ENCODE measurements around the gene UBE2E2. TPM values are rescaled to one million over a fixed set of nuclear protein-coding genes. Genes with fewer than 3 reads are reported as not detected.

UBE2E2 gene
- total RNA-seq, 1 experiment from 2014 or later = 17.5 TPM

DNA sequence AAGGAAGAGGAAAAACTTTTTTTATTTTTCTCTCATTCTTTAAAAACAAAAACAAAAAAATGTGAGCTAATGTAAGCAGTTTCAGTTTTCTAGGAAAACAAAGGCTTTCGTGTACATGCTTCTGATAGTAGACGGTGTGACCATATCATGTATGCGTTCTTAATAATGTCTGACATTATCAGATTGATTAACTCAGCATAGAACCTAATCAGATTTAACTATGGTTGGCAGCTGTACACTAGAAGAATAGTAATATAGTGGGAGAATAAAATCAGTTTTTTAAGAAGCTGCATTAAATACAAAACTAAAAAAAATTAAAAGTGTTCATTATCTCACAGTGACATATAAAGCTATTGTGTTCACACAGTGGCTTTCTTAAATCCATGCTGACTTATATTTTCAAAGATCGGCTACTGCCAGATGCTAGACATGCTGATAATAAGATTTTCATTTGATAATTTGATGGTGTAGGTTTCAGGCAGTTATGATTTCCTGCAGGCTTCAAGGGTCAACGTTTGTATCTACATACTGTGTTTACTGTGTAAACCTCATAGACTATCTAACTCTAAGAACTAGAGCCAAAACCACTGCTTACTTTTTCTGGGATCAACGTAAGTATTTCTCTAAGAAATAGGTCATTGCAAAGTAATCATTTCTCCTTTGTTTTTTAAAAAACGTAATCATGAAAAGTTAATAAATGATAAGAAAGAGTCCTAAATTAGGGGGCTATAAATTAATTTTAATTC, 74.0 kb downstream of the UBE2E2 start:
- DNase-seq (ENCODE audit: low read depth) = no peak

- DNase-seq (ENCODE audit: low read depth) = no peak
Observed at GRCh38 chr3:23277688-23278087, 74.6 kb downstream of the UBE2E2 start.

DNA sequence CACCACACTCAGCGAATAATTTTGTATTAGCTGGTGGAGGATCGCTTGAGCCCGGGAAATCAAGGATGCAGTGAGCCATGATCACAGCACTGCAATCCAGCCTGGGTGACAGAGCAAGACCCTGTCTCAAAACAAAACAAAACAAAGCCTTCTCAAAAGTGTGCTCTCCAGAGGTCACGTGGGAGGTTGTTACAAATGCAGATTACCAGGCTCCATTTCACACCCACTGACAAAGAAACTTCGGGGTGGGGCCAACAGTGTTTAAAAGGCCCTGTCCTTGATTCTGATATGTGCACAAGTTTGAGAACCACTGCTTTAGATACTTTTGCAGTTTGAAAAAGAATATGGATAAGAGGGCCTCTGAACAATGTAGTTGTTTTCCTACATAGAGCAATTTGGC, 80.5 kb downstream of the UBE2E2 start:
- no peak for DNase-seq (ENCODE audit: low read depth)

DNA sequence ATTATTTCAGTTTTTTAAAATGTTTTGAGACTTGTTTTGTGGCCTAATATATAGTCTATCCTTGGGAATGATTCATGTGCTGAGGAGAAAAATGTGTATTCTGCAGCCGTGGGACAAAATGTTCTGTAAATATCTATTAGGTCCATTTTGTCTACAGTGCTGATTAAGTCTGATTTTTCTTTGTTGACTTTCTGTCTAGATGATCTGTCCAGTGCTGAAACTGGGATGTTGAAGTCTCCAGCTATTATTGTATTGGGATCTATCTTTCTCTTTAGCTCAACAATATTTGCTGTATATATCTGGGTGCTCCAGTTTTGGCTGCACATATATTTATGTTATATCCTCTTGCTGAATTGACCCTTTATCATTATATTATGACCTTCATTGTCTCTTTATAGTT, 85.2 kb downstream of the UBE2E2 start:
- no peak for DNase-seq (ENCODE audit: low read depth)

- DNase-seq (ENCODE audit: low read depth) = no peak
Observed at GRCh38 chr3:23288715-23289114, 85.6 kb downstream of the UBE2E2 start.

DNA sequence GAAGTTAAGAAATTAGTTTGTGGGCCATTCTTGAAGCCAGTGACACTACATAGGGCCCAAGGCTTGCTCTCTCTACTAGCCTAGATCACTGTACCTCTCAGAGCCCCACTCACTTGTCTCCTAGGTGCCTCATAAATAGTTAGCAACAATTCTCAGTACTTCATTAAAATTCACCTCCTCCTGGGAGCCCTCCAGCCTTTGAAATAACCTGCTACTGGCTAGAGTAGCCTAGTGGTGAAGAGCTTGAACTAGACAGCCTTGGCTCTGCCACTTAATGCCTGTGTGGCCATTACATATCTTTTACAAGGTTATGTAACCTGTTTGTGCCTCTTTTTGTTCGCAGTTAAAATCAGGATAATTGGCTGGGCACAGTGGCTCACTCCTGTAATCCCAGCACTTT, 89.3 kb downstream of the UBE2E2 start:
- DNase-seq (ENCODE audit: low read depth) = no peak

- no peak for DNase-seq (ENCODE audit: low read depth)
Observed at GRCh38 chr3:23294770-23295387, 91.8 kb downstream of the UBE2E2 start.

- no peak for DNase-seq (ENCODE audit: low read depth)
Observed at GRCh38 chr3:23301819-23302218, 98.7 kb downstream of the UBE2E2 start.

DNA sequence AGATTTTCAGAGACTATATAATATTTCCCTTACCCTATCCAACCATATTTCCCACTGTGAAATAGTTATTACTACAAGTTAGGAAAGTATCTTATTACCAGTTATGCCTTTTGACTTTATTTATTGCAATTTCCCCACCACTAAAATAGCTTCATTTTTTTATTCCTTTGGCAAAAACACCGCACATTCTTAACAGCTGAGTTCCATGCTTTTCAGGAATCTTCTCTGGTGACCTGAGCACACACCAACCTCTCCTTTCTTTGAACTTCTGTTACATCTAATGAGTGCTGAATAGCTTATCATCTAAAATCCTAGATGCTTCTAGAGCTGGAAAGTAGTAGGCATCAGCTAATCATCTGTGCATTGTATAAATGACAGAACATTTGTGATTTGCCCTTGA, 99.1 kb downstream of the UBE2E2 start:
- DNase-seq (ENCODE audit: low read depth) = no peak

DNA sequence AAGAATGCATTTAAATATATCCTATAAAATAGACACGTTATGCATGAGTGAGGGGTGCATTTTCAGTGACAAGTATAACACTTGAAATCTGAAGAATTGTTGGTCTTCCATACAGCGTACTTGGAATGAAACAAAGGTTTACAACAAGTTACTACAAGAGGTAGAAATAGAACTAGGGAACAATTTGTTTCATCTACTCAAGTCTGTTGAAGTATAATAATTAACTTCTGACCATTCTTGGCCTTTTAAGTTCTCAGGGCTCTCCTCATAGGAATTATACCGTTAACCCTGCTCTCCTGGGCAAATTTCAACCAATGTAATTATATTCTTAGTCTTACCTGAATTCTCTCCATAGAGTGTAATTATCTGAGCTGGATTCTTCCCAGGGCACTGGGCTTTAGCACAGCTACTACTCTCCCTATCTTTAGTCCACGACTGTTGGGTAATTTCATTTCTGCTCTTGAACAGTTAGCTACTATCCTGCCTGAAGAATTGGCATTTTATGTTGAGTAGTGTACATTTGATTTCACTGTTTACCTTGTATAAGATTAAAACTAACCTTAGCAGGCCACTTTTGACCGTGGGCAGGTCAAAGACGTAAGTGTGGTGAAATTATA, 100.6 kb downstream of the UBE2E2 start:
- DNase-seq (ENCODE audit: low read depth) = no peak

- DNase-seq (ENCODE audit: low read depth) = no peak
Observed at GRCh38 chr3:23304424-23304823, 101.3 kb downstream of the UBE2E2 start.

DNA sequence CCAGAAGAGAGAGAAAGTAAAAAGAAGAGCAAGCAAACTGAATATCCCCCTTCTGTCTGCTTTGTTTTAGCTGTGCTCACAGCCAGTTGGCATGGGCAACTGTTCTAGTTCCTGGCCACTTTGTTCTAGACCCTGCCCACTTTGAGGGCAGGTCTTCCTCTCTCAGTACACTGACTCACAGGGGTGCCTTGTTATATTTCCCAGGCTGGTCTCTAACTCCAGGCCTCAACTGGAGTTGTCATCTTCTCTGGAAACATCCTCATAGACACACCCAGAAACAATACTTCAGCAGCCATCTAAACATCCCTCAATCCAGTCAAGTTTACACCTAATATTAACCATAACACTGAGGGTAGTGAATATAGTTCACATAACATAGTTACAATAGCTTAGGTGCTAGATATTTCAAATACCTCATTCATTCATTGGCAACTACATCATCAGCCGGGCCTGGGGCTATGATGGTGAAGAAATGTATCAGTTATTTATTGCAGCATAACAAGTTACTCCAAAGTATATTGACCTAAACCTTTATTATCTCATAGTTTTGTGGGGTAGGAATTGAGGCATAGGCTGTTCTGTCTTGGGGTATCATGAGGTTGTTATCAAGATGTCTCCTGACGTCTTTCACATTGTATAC, 106.0 kb downstream of the UBE2E2 start:
- no peak for DNase-seq (ENCODE audit: low read depth)

DNA sequence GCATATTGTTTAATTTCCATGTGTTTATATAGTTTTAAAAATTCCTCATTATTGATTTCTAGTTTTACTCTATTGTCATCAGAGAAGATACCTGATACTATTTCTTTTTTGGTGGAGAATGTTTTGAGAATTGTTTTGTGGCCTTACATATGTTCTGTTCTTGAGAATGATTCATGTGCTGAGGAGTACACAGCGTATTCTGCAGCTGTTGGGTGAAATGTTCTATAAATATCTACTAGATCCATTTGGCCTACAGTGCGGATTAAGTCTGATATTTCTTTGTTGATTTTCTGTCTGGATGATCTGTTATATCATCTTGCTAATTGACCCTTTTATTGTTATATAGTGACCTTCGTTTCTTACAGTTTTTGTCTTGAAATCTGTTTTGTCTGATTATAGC, 109.7 kb downstream of the UBE2E2 start:
- no peak for DNase-seq (ENCODE audit: low read depth)

GRCh38 chr3:23314981-23315762, 112.0 kb downstream of the UBE2E2 start:
- DNase-seq (ENCODE audit: low read depth) = peak; percentile 40

- no peak for DNase-seq (ENCODE audit: low read depth)
Observed at GRCh38 chr3:23316924-23317323, 113.8 kb downstream of the UBE2E2 start.

GRCh38 chr3:23319366-23320312, 116.5 kb downstream of the UBE2E2 start:
- peak; percentile 27 for DNase-seq (ENCODE audit: low read depth)

- DNase-seq (ENCODE audit: low read depth) = no peak
Observed at GRCh38 chr3:23320586-23321570, 117.8 kb downstream of the UBE2E2 start.

DNA sequence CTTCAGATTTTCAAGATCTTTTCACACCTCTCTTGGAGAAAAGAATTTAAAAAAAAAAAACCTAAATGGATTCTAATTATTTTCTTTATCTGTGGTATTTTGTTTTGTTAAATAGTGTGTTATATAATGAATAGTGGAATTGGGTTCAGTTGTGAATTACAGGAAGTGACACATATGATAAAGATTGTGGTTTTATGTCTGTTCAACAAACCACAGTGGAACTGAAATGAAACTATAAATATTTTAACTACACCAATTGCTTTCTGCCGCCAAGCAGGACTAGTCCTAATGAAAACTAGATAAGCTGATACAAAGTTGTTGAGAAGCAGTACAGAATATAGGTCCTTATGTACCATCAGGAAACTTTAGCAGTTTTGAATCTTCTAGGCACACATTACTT, 121.6 kb downstream of the UBE2E2 start:
- DNase-seq (ENCODE audit: low read depth) = peak; percentile 62

- peak; percentile 31 for DNase-seq (ENCODE audit: low read depth)
Observed at GRCh38 chr3:23325466-23326065, 122.4 kb downstream of the UBE2E2 start.
